Keratinocyte (primary cell): ENCODE results near the gene TNP2. TPM values are rescaled to one million over a fixed set of nuclear protein-coding genes. Genes with fewer than 3 reads are reported as not detected.
A peak's percentile ranks its signal among the peaks of the same experiment; 100 is the strongest.

Source experiments
- DNase-seq: peaks from one replicate; pipeline ENCODE4 v3.0.0-alpha.2; 2011; ENCODE audit warnings: low read depth, missing footprints, low spot score
- FAIRE-seq: peaks from 2 replicates; lab custom pipeline; 2011; peaks lifted over from hg19 to GRCh38; lab: Jason Lieb, UNC
- H2AFZ ChIP-seq: 2 replicates; pipeline ENCODE4 v1.6.0; 2012; ENCODE audit warnings: low read length, control low read depth, inconsistent platforms; ENCODE audit not compliant: control insufficient read depth
- H3K27ac ChIP-seq: 2 replicates; pipeline ENCODE4 v1.5.1; 2011; ENCODE audit warnings: low read length; ENCODE audit not compliant: control insufficient read depth, insufficient read depth
- H3K27me3 ChIP-seq: 3 replicates; pipeline ENCODE4 v1.6.0; 2011; ENCODE audit warnings: low read length; ENCODE audit not compliant: control insufficient read depth, insufficient read depth; ENCODE audit errors: extremely low read depth
- H3K36me3 ChIP-seq, 2 experiments: 2 replicates in 1 of 2; 3 replicates in 1 of 2; pipeline ENCODE4 v1.5.1; 2011; ENCODE audit warnings: low read length in 2 of 2, mild to moderate bottlenecking in 1 of 2; ENCODE audit not compliant: control insufficient read depth in 2 of 2, insufficient read depth in 2 of 2; ENCODE audit errors: extremely low read depth in 1 of 2
- H3K4me1 ChIP-seq: 3 replicates; pipeline ENCODE4 v1.5.1; 2011; ENCODE audit warnings: low read length; ENCODE audit not compliant: control insufficient read depth, insufficient read depth; ENCODE audit errors: extremely low read depth
- H3K4me2 ChIP-seq: 3 replicates; pipeline ENCODE4 v1.6.0; 2011; ENCODE audit warnings: low read depth, low read length; ENCODE audit not compliant: control insufficient read depth, insufficient read depth; ENCODE audit errors: extremely low read depth
- H3K4me3 ChIP-seq, 3 experiments: fragments of 200-600 bp in 1 of 3; sonication (generic) in 1 of 3; 2 replicates in 2 of 3; 3 replicates in 1 of 3; pipeline ENCODE4 v1.5.1; 2011 to 2016; ENCODE audit warnings: low read length in 3 of 3, mild to moderate bottlenecking in 3 of 3, control low read depth in 2 of 3, inconsistent platforms in 1 of 3, low read depth in 1 of 3, mixed read lengths in 1 of 3, mixed run types in 1 of 3, moderate library complexity in 1 of 3; ENCODE audit not compliant: control insufficient read depth in 2 of 3, insufficient read depth in 2 of 3; ENCODE audit errors: extremely low read depth in 1 of 3
- H3K79me2 ChIP-seq: 2 replicates; pipeline ENCODE4 v1.6.0; 2012; ENCODE audit warnings: low read length; ENCODE audit not compliant: control insufficient read depth, insufficient read depth
- H3K9ac ChIP-seq: 3 replicates; pipeline ENCODE4 v1.6.0; 2011; ENCODE audit warnings: low read length; ENCODE audit not compliant: control insufficient read depth, insufficient read depth; ENCODE audit errors: extremely low read depth
- H3K9me1 ChIP-seq: 3 replicates; pipeline ENCODE4 v1.6.0; 2011; ENCODE audit warnings: low read length; ENCODE audit not compliant: control insufficient read depth, insufficient read depth; ENCODE audit errors: extremely low read depth
- H3K9me3 ChIP-seq: 2 replicates; pipeline ENCODE4 v1.5.1; 2012; ENCODE audit warnings: low read depth, low read length; ENCODE audit not compliant: control insufficient read depth
- H4K20me1 ChIP-seq: 3 replicates; pipeline ENCODE4 v1.6.0; 2011; ENCODE audit warnings: low read length; ENCODE audit not compliant: control insufficient read depth, insufficient read depth; ENCODE audit errors: extremely low read depth
- CTCF ChIP-seq, 3 experiments: IDR thresholded peaks in 1 of 3; conservative IDR thresholded peaks in 1 of 3; optimal IDR thresholded peaks in 1 of 3; 2 replicates in 2 of 3; 3 replicates in 1 of 3; pipeline versions ENCODE3 to v1.5.1; 2011; ENCODE audit warnings: low read length in 3 of 3, mild to moderate bottlenecking in 3 of 3, moderate library complexity in 2 of 3, control low read depth in 1 of 3, inconsistent platforms in 1 of 3; ENCODE audit not compliant: insufficient read depth in 2 of 3; ENCODE audit errors: extremely low read depth in 1 of 3
- EZH2 ChIP-seq: IDR thresholded peaks from one replicate; pipeline ENCODE4 v1.6.1; 2012; ENCODE audit warnings: inconsistent platforms, mild to moderate bottlenecking, low read length, moderate library complexity
- dilution Hi-C: fragments of 300-500 bp; cut with MboI; formaldehyde crosslinking; loops from one replicate; pipeline ENCODE4 v1.7.0; 2020; ENCODE audit warnings: low sequenced_read_pairs; ENCODE audit not compliant: extremely low pct_ligation_motif_present
- polyA plus RNA-seq, 5 experiments: library from polyadenylated mRNA; depleted of rRNA in 3 of 5; stranded (reverse) in 3 of 5; stranded (forward) in 1 of 5; unstranded in 1 of 5; fragments of >200 nt; gene quantifications; 1 replicate in 1 of 5; 2 replicates in 3 of 5; 3 replicates in 1 of 5; pipeline versions ENCODE4 v1.2.1 to v1.2.3, GENCODE V29; 2011 to 2012; ENCODE audit warnings: missing spikeins in 2 of 5, low read depth in 1 of 5, low replicate concordance in 1 of 5

Gene TNP2
- polyA plus RNA-seq, 1 donor (not counting 4 experiments of a cell fraction or from before 2014, with no cell fraction given): not detected

GRCh38 chr16:11254913-11255736, 14.0 kb downstream of the TNP2 start:
- dilution Hi-C loops: no loop called here
- Histone ChIP-seq H2AFZ (peak overlapping the region; percentile 60), H3K4me1 (peaks cover 20% of the 10 kb centered on the region)

GRCh38 chr16:11253995-11254912, 14.9 kb downstream of the TNP2 start:
- H3K36me3 ChIP-seq: no peaks in the 10 kb centered on the region
- no peak for TF ChIP-seq EZH2
- FAIRE-seq (no peak), DNase-seq (no peak)
- H3K27ac ChIP-seq: no peak overlapping the region
- no peaks in the 10 kb centered on the region for H3K9me3 ChIP-seq
- H3K4me1 ChIP-seq: peaks cover 20% of the 10 kb centered on the region
- peaks cover 19% of the 10 kb centered on the region for H3K79me2 ChIP-seq
- peak overlapping the region; percentile 85 for H3K4me2 ChIP-seq
- dilution Hi-C loops: no loop called here
- H3K9ac ChIP-seq: peak overlapping the region; percentile 90
- H3K9me1 ChIP-seq: no peaks in the 10 kb centered on the region
- H3K4me3 ChIP-seq: peak overlapping the region; percentile 68 to 88 (median 70)
- no peaks in the 10 kb centered on the region for H3K27me3 ChIP-seq
- no peaks in the 10 kb centered on the region for H4K20me1 ChIP-seq
- peak overlapping the region; percentile 60 for H2AFZ ChIP-seq

More at GRCh38 chr16:11254913-11255736, 14.0 kb downstream of the TNP2 start:
- no peaks in the 10 kb centered on the region for H3K9me1 ChIP-seq
- peak overlapping the region; percentile 85 for H3K4me2 ChIP-seq
- TF ChIP-seq EZH2 (no peak), CTCF (optimal IDR thresholded peaks at IDR 0.05 in 1 of 3, IDR thresholded peaks at IDR 0.05 in 1 of 3, conservative IDR thresholded peaks at IDR 0.05 in 1 of 3; ENCODE audit: extremely low read depth in 1 of 3, insufficient read depth in 2 of 3, low read length in 3 of 3) (peak in 2 of 3 experiments; percentile 2 to 41)
- H3K9me3 ChIP-seq: no peaks in the 10 kb centered on the region
- no peaks in the 10 kb centered on the region for H4K20me1 ChIP-seq
- H3K4me3 ChIP-seq: peak overlapping the region; percentile 68 to 88 (median 70)
- peaks cover 3% of the 10 kb centered on the region for H3K27me3 ChIP-seq
- peaks cover 19% of the 10 kb centered on the region for H3K79me2 ChIP-seq
- H3K9ac ChIP-seq: peak overlapping the region; percentile 90
- DNase-seq (no peak), FAIRE-seq (no peak)
- H3K27ac ChIP-seq: peak overlapping the region; percentile 40
- H3K36me3 ChIP-seq: no peaks in the 10 kb centered on the region
